NCI-H510A treated with DMSO at 0.1 percent for 48 hours (cell line): ENCODE measurements around the gene EPB41L4A.

Experiments used
- DNase-seq: peaks from one replicate; lab custom pipeline; 2025; lab: John Stamatoyannopoulos, UW

Gene EPB41L4A

GRCh38 chr5:112113565-112113964, 305.5 kb downstream of the EPB41L4A start:
- no peak for DNase-seq
